Anterior cingulate cortex (tissue), 58 donors: Measurements from ENCODE around the gene NKG7.

Experiments
- DNase-seq, 58 donors: peaks; one replicate each; lab custom pipeline; 2025; lab: John Stamatoyannopoulos, UW

The NKG7 gene

GRCh38 chr19:51339687-51340656 is 32.5 kb downstream of the NKG7 start:
- DNase-seq: peak; percentile 15 to 96 (median 88)

GRCh38 chr19:51339313-51339686 is 33.2 kb downstream of the NKG7 start:
- DNase-seq: no peak

- DNase-seq: peak in 53 of 58 donors; percentile 9 to 84 (median 63)
Observed at GRCh38 chr19:51338563-51339312, 33.7 kb downstream of the NKG7 start.

GRCh38 chr19:51337861-51338562 is 34.4 kb downstream of the NKG7 start:
- no peak for DNase-seq

GRCh38 chr19:51337141-51337860 is 35.2 kb downstream of the NKG7 start:
- DNase-seq: no peak

GRCh38 chr19:51333836-51334460 is 38.5 kb downstream of the NKG7 start:
- DNase-seq: no peak

- no peak for DNase-seq
Observed at GRCh38 chr19:51331716-51332115, 40.7 kb downstream of the NKG7 start.

GRCh38 chr19:51331193-51331592 is 41.3 kb downstream of the NKG7 start:
- no peak for DNase-seq

GRCh38 chr19:51330366-51330765 is 42.1 kb downstream of the NKG7 start:
- DNase-seq: no peak

- no peak for DNase-seq
Observed at GRCh38 chr19:51329411-51329810, 43.0 kb downstream of the NKG7 start.

GRCh38 chr19:51327066-51328001 is 45.1 kb downstream of the NKG7 start:
- DNase-seq: peak in 4 of 58 donors; percentile 10 to 28 (median 20)

- DNase-seq: no peak
Observed at GRCh38 chr19:51326216-51327065, 46.0 kb downstream of the NKG7 start.

GRCh38 chr19:51325161-51325976 is 47.1 kb downstream of the NKG7 start:
- no peak for DNase-seq

GRCh38 chr19:51324167-51324481 is 48.3 kb downstream of the NKG7 start:
- DNase-seq: no peak

- no peak for DNase-seq
Observed at GRCh38 chr19:51323481-51324166, 48.8 kb downstream of the NKG7 start.

GRCh38 chr19:51321799-51322198 is 50.7 kb downstream of the NKG7 start:
- no peak for DNase-seq
